Endothelial cell of umbilical vein (primary cell): ENCODE results near the gene NFIC. TPM values are rescaled to one million over a fixed set of nuclear protein-coding genes. Genes with fewer than 3 reads are reported as not detected.
A peak's percentile ranks its signal among the peaks of the same experiment; 100 is the strongest.

Experiments
- BruUV-seq: library from RNA; stranded (reverse); fragments of 400-500 nt; replicated peaks from 2 replicates; lab custom pipeline; 2021; lab: Mats Ljungman, UMichigan
- CTCF ChIA-PET: fragments of 300-600, 350-600 bp; sonication (Branson Sonifier 250); formaldehyde crosslinking; loops from one replicate; lab custom pipeline; 2021; ENCODE audit warnings: antibody characterized with exemption, inconsistent platforms; lab: Charles Lee
- POLR2A ChIA-PET: fragments of 300-600, 350-600 bp; sonication (Branson Sonifier 250); formaldehyde crosslinking; loops from one replicate; lab custom pipeline; 2021; ENCODE audit warnings: antibody characterized with exemption, inconsistent platforms; lab: Charles Lee
- DNase-seq: peaks from one replicate; pipeline ENCODE4 v3.0.0-alpha.2; 2011; ENCODE audit warnings: low read depth, low spot score
- FAIRE-seq: peaks from 2 replicates; lab custom pipeline; 2011; peaks lifted over from hg19 to GRCh38; lab: Jason Lieb, UNC
- H2AFZ ChIP-seq: 2 replicates; pipeline ENCODE4 v1.6.0; 2012; ENCODE audit warnings: low read depth, low read length, control low read depth, inconsistent platforms
- H3K27ac ChIP-seq: 2 replicates; pipeline ENCODE4 v1.5.1; 2011; ENCODE audit warnings: low read depth, mild to moderate bottlenecking, control low read depth, low read length, moderate library complexity; ENCODE audit not compliant: insufficient read depth
- H3K27me3 ChIP-seq, 2 experiments: 2 replicates each; pipeline versions ENCODE4 v1.6.0 to v1.6.1; 2011; ENCODE audit warnings: low read length in 2 of 2, mixed read lengths in 1 of 2; ENCODE audit not compliant: control insufficient read depth in 2 of 2, insufficient read depth in 2 of 2
- H3K36me3 ChIP-seq, 2 experiments: 2 replicates in 1 of 2; 3 replicates in 1 of 2; pipeline ENCODE4 v1.5.1; 2011; ENCODE audit warnings: low read length in 2 of 2, mild to moderate bottlenecking in 1 of 2, moderate library complexity in 1 of 2; ENCODE audit not compliant: control insufficient read depth in 2 of 2, insufficient read depth in 2 of 2; ENCODE audit errors: extremely low read depth in 1 of 2
- H3K4me1 ChIP-seq: 3 replicates; pipeline ENCODE4 v1.5.1; 2011; ENCODE audit warnings: mild to moderate bottlenecking, low read length; ENCODE audit not compliant: control insufficient read depth, insufficient read depth; ENCODE audit errors: extremely low read depth
- H3K4me2 ChIP-seq: 2 replicates; pipeline ENCODE4 v1.6.1; 2011; ENCODE audit warnings: low read length, control low read depth, mixed read lengths; ENCODE audit not compliant: insufficient read depth
- H3K4me3 ChIP-seq, 3 experiments: fragments of 200-600 bp in 1 of 3; sonication (generic), shearing (Covaris generic) in 1 of 3; replicated peaks in 1 of 3; 2 replicates each; pipeline ENCODE4 v1.5.1; 2011 to 2016; ENCODE audit warnings: control low read depth in 3 of 3, low read length in 3 of 3, mild to moderate bottlenecking in 2 of 3, inconsistent platforms in 1 of 3, low read depth in 1 of 3, moderate library complexity in 1 of 3; ENCODE audit not compliant: insufficient read depth in 1 of 3
- H3K79me2 ChIP-seq: 2 replicates; pipeline ENCODE4 v1.6.0; 2012; ENCODE audit warnings: low read length, inconsistent platforms; ENCODE audit not compliant: control insufficient read depth, insufficient read depth
- H3K9ac ChIP-seq: replicated peaks from 2 replicates; pipeline ENCODE3; 2011; ENCODE audit warnings: low read length, control low read depth; ENCODE audit not compliant: insufficient read depth; ENCODE audit errors: extremely low read depth
- H3K9me1 ChIP-seq: replicated peaks from 3 replicates; pipeline ENCODE4 v1.6.0; 2011; ENCODE audit warnings: mild to moderate bottlenecking, low read length; ENCODE audit not compliant: control insufficient read depth, insufficient read depth; ENCODE audit errors: extremely low read depth
- H3K9me3 ChIP-seq: replicated peaks from 2 replicates; pipeline ENCODE4 v1.5.1; 2012; ENCODE audit warnings: low read length, inconsistent platforms; ENCODE audit not compliant: control insufficient read depth, insufficient read depth
- H4K20me1 ChIP-seq: replicated peaks from 2 replicates; pipeline ENCODE3; 2011; ENCODE audit warnings: mild to moderate bottlenecking, low read length; ENCODE audit not compliant: control insufficient read depth, insufficient read depth; ENCODE audit errors: extremely low read depth
- CTCF ChIP-seq, 2 donors: IDR thresholded peaks; 1 replicate in 1 of 2; 2 replicates in 1 of 2; pipeline ENCODE4 v1.5.1; 2011; ENCODE audit warnings: low read length in 2 of 2, mild to moderate bottlenecking in 2 of 2, moderate library complexity in 2 of 2, control low read depth in 1 of 2, inconsistent platforms in 1 of 2, low read depth in 1 of 2; ENCODE audit not compliant: insufficient read depth in 1 of 2; ENCODE audit errors: extremely low read depth in 1 of 2
- EZH2 ChIP-seq: IDR thresholded peaks from 2 replicates; pipeline ENCODE4 v1.6.1; 2012; ENCODE audit warnings: borderline replicate concordance, low read depth, mild to moderate bottlenecking, moderate library complexity, low read length, inconsistent platforms; ENCODE audit not compliant: severe bottlenecking
- FOS ChIP-seq: IDR thresholded peaks from 2 replicates; pipeline ENCODE4 v1.6.1; 2011; ENCODE audit warnings: mild to moderate bottlenecking, low read length, moderate library complexity, borderline replicate concordance; ENCODE audit not compliant: insufficient read depth
- GATA2 ChIP-seq: IDR thresholded peaks from 2 replicates; pipeline ENCODE4 v1.7.0; 2011; ENCODE audit warnings: low read depth, mild to moderate bottlenecking, moderate library complexity, mixed read lengths, low read length; ENCODE audit not compliant: insufficient read length, insufficient read depth
- JUN ChIP-seq: IDR thresholded peaks from 2 replicates; pipeline ENCODE4 v1.6.1; 2011; ENCODE audit warnings: borderline replicate concordance, low read depth; ENCODE audit not compliant: insufficient read length, insufficient read depth
- MAX ChIP-seq: IDR thresholded peaks from 2 replicates; pipeline ENCODE4 v1.6.1; 2011; ENCODE audit not compliant: insufficient read depth, insufficient read length
- MYC ChIP-seq: IDR thresholded peaks from one replicate; pipeline ENCODE4 v1.6.1; 2011; ENCODE audit warnings: mild to moderate bottlenecking, low read depth, low read length
- POLR2A ChIP-seq: IDR thresholded peaks from 2 replicates; pipeline ENCODE4 v1.6.1; 2012; ENCODE audit warnings: low read depth, mild to moderate bottlenecking, control low read depth, low read length
- POLR2AphosphoS5 ChIP-seq: IDR thresholded peaks from 2 replicates; pipeline ENCODE4 v1.6.1; 2012; ENCODE audit warnings: low read depth, mild to moderate bottlenecking, control low read depth, low read length, moderate library complexity; ENCODE audit not compliant: insufficient read depth
- dilution Hi-C: fragments of 300-500 bp; cut with MboI; formaldehyde crosslinking; loops from one replicate; pipeline ENCODE4 v1.15.0; 2019; ENCODE audit warnings: low sequenced_read_pairs; ENCODE audit not compliant: extremely low pct_ligation_motif_present
- intact Hi-C: fragments of 100-400 bp; cut with micrococcal nuclease; formaldehyde crosslinking; loops from one replicate; pipeline ENCODE4 v1.10.0; 2022
- polyA plus RNA-seq, 4 experiments: library from polyadenylated mRNA; depleted of rRNA in 3 of 4; stranded (reverse) in 3 of 4; unstranded in 1 of 4; fragments of >200 nt; gene quantifications; 2 replicates each; pipeline versions ENCODE4 v1.2.1 to v1.2.3, GENCODE V29; 2011 to 2012; ENCODE audit warnings: missing spikeins in 1 of 4
- total RNA-seq: library from RNA; stranded (reverse); gene quantifications from 2 replicates; pipeline ENCODE4 v1.2.3, GENCODE V29; 2021

NFIC gene
- total and polyA plus RNA-seq, 2 donors (not counting 3 experiments of a cell fraction or from before 2014, with no cell fraction given) = 11.4 to 133 TPM

GRCh38 chr19:3441089-3441985, 75.0 kb downstream of the NFIC start:
- no peaks in the 10 kb centered on the region for H4K20me1 ChIP-seq
- H2AFZ ChIP-seq = no peak overlapping the region
- H3K4me3 ChIP-seq = no peak overlapping the region
- H3K27ac ChIP-seq = peak overlapping the region; percentile 34
- H3K79me2 ChIP-seq = peaks cover 15% of the 10 kb centered on the region
- intact Hi-C loops (no loop called here), dilution Hi-C loops (no loop called here)
- peaks cover 0 to 19% of the 10 kb centered on the region in 2 experiments for H3K36me3 ChIP-seq
- CTCF ChIA-PET = interaction anchor here (1.0 kb wide), 1 partner anchor 12 kb away, joined by 4 read pairs; no protein-coding TSS in a partner anchor
- FAIRE-seq (no peak), DNase-seq (peak; percentile 41)
- TF ChIP-seq POLR2A (no peak), FOS (no peak), POLR2AphosphoS5 (no peak), JUN (no peak), MAX (no peak), MYC (no peak), GATA2 (no peak), CTCF (IDR thresholded peaks at IDR 0.05; ENCODE audit: extremely low read depth in 1 of 2, insufficient read depth in 1 of 2, low read depth in 1 of 2, low read length in 2 of 2) (no peak), EZH2 (no peak)
- H3K4me2 ChIP-seq = no peak overlapping the region
- no TSS peak for BruUV-seq
- peaks cover 20% of the 10 kb centered on the region for H3K4me1 ChIP-seq
- POLR2A ChIA-PET = no interaction called here
- H3K9me1 ChIP-seq = no peaks in the 10 kb centered on the region
- no peaks in the 10 kb centered on the region for H3K9me3 ChIP-seq
- H3K9ac ChIP-seq = no peak overlapping the region
- no peaks in the 10 kb centered on the region for H3K27me3 ChIP-seq
